GM19438 (cell line): ENCODE results near the gene PLPPR3.
"Not testable (repeated sequence)": the region's sequence is repeated elsewhere in the genome, so short reads cannot be mapped to it uniquely, and the experiment has no call there.

Source experiments
- ATAC-seq: cut with Tn5 transposase; IDR thresholded peaks from one replicate; pipeline ENCODE4 v1.9.1; 2021; ENCODE audit warnings: low read depth; ENCODE audit not compliant: unreplicated experiment

The PLPPR3 gene

GRCh38 chr19:853614-854220 lies 32.0 kb upstream of the PLPPR3 start:
- ATAC-seq: not testable (repeated sequence)

- ATAC-seq: no peak
Observed at GRCh38 chr19:853014-853585, 31.3 kb upstream of the PLPPR3 start.

- ATAC-seq: no peak
Observed at GRCh38 chr19:852136-853013, 30.6 kb upstream of the PLPPR3 start, which contains the start of gene ELANE. TSS of gene ELANE (plus strand) at chr19:852303. CDS start at chr19:852329, 26 bp downstream.

- ATAC-seq: no peak
Observed at GRCh38 chr19:850979-851335, 29.2 kb upstream of the PLPPR3 start.

GRCh38 chr19:850221-850978 lies 28.6 kb upstream of the PLPPR3 start:
- no peak for ATAC-seq

GRCh38 chr19:849195-849594 lies 27.4 kb upstream of the PLPPR3 start:
- ATAC-seq: not testable (repeated sequence)

- ATAC-seq: no peak
Observed at GRCh38 chr19:848386-848921, 26.7 kb upstream of the PLPPR3 start.

GRCh38 chr19:845707-846521 lies 24.2 kb upstream of the PLPPR3 start:
- no peak for ATAC-seq

- ATAC-seq: no peak
Observed at GRCh38 chr19:844546-844971, 22.8 kb upstream of the PLPPR3 start.

GRCh38 chr19:843836-844545 lies 22.2 kb upstream of the PLPPR3 start:
- no peak for ATAC-seq

GRCh38 chr19:843180-843835 lies 21.6 kb upstream of the PLPPR3 start:
- ATAC-seq: no peak

GRCh38 chr19:842802-843179 lies 21.0 kb upstream of the PLPPR3 start:
- not testable (repeated sequence) for ATAC-seq

GRCh38 chr19:840519-841206 lies 18.9 kb upstream of the PLPPR3 start, which contains the start of gene PRTN3:
TSS of gene PRTN3 (plus strand) at chr19:840999. CDS start at chr19:841009, 10 bp downstream.
- ATAC-seq: no peak

- ATAC-seq: no peak
Observed at GRCh38 chr19:835210-835810, 13.6 kb upstream of the PLPPR3 start.

- no peak for ATAC-seq
Observed at GRCh38 chr19:834216-834615, 12.5 kb upstream of the PLPPR3 start.

- ATAC-seq: no peak
Observed at GRCh38 chr19:831407-832369, 9.9 kb upstream of the PLPPR3 start.
